Activated CD4-positive, alpha-beta T cell treated with anti-CD3 and anti-CD28 coated beads for 36 hours (primary cell): ENCODE data around the gene C2CD4D. TPM values are rescaled to one million over a fixed set of nuclear protein-coding genes. Genes with fewer than 3 reads are reported as not detected.

Source experiments
- ATAC-seq: fragments of 200-7000 bp; cut with Tn5 transposase; one replicate; pipeline ENCODE4 v1.10.0; 2021; ENCODE audit warnings: mild to moderate bottlenecking, moderate library complexity
- CTCF ChIA-PET: fragments of 350-600 bp; sonication (Branson Sonifier 250); formaldehyde crosslinking; loops from one replicate; lab custom pipeline; 2021; ENCODE audit warnings: antibody characterized with exemption; lab: Charles Lee
- POLR2A ChIA-PET: fragments of 350-600 bp; sonication (Branson Sonifier 250); formaldehyde crosslinking; loops from one replicate; lab custom pipeline; 2021; ENCODE audit warnings: antibody characterized with exemption, inconsistent platforms; lab: Charles Lee
- DNase-seq: peaks from one replicate; pipeline ENCODE4 v3.0.0-alpha.2; 2020
- H3K27ac Mint-ChIP-seq: one replicate; pipeline ENCODE4 v1.8.0; 2021; ENCODE audit warnings: mixed read lengths
- H3K27me3 Mint-ChIP-seq: one replicate; pipeline ENCODE4 v1.8.0; 2021; ENCODE audit warnings: mixed read lengths
- H3K36me3 Mint-ChIP-seq: one replicate; pipeline ENCODE4 v1.8.0; 2021; ENCODE audit warnings: low read depth, mixed read lengths
- H3K4me1 Mint-ChIP-seq: one replicate; pipeline ENCODE4 v1.8.0; 2021; ENCODE audit warnings: mixed read lengths
- H3K4me3 Mint-ChIP-seq: one replicate; pipeline ENCODE4 v1.8.0; 2021; ENCODE audit warnings: mild to moderate bottlenecking, moderate library complexity, mixed read lengths
- H3K9me3 Mint-ChIP-seq: one replicate; pipeline ENCODE4 v1.8.0; 2021; ENCODE audit warnings: low read depth, mixed read lengths
- intact Hi-C, 2 experiments: fragments of 100-400 bp; cut with DNase I in 1 of 2; cut with micrococcal nuclease in 1 of 2; formaldehyde crosslinking; loops; one replicate each; pipeline versions ENCODE4 v1.14.2 to v1.15.1; 2022 to 2024; cut with DNase I, micrococcal nuclease
- total RNA-seq, 2 experiments: library from RNA; stranded (reverse); gene quantifications; one replicate each; pipeline ENCODE4 v1.2.3, GENCODE V29; 2021

Gene C2CD4D
- total RNA-seq, 2 experiments from 2014 or later: 2.1 to 2.4 TPM

- Mint-ChIP-seq H3K36me3 (no peaks in the 10 kb centered on the region), H3K4me3 (no peak overlapping the region), H3K27me3 (no peaks in the 10 kb centered on the region), H3K9me3 (no peaks in the 10 kb centered on the region), H3K4me1 (peaks cover 63% of the 10 kb centered on the region), H3K27ac (no peak overlapping the region)
- intact Hi-C loops: no loop called here
- ATAC-seq (no peak), DNase-seq (no peak)
- ChIA-PET CTCF (interaction anchor here (0.7 to 1.6 kb wide), 4 partner anchors 8 to 54 kb away, joined by 3 to 4 read pairs (median 4); partner anchors contain the start of gene TDRKH), POLR2A (interaction anchor here (1.1 kb wide), 1 partner anchor 12 kb away, joined by 5 read pairs; no protein-coding TSS in a partner anchor)
Measured at GRCh38 chr1:151816548-151817352, 22.9 kb downstream of the C2CD4D start.

GRCh38 chr1:151815716-151816327 is 23.8 kb downstream of the C2CD4D start:
- CTCF ChIA-PET: interaction anchor here (1.3 kb wide), 1 partner anchor 25 kb away, joined by 3 read pairs; the partner anchor contains the start of gene TDRKH
- DNase-seq: no peak
- intact Hi-C loops: no loop called here
- POLR2A ChIA-PET: interaction anchor here (1.1 kb wide), 1 partner anchor 13 kb away, joined by 5 read pairs; no protein-coding TSS in a partner anchor
- H3K4me1 Mint-ChIP-seq: peaks cover 54% of the 10 kb centered on the region
- no peak for ATAC-seq
- peak overlapping the region; percentile 45 for H3K27ac Mint-ChIP-seq
- H3K4me3 Mint-ChIP-seq: no peak overlapping the region
- no peaks in the 10 kb centered on the region for H3K27me3 Mint-ChIP-seq
- no peaks in the 10 kb centered on the region for H3K36me3 Mint-ChIP-seq
- no peaks in the 10 kb centered on the region for H3K9me3 Mint-ChIP-seq

GRCh38 chr1:151814971-151815545 is 24.6 kb downstream of the C2CD4D start:
- Mint-ChIP-seq H3K9me3 (no peaks in the 10 kb centered on the region), H3K4me3 (no peak overlapping the region), H3K36me3 (no peaks in the 10 kb centered on the region), H3K27me3 (no peaks in the 10 kb centered on the region), H3K27ac (no peak overlapping the region), H3K4me1 (peaks cover 46% of the 10 kb centered on the region)
- intact Hi-C loops: no loop called here
- CTCF ChIA-PET: no interaction called here
- ATAC-seq: no peak
- POLR2A ChIA-PET: no interaction called here
- no peak for DNase-seq

GRCh38 chr1:151814426-151814825 is 25.2 kb downstream of the C2CD4D start:
- Mint-ChIP-seq H3K36me3 (no peaks in the 10 kb centered on the region), H3K9me3 (no peaks in the 10 kb centered on the region), H3K27me3 (no peaks in the 10 kb centered on the region), H3K4me1 (peaks cover 40% of the 10 kb centered on the region), H3K27ac (no peak overlapping the region), H3K4me3 (no peak overlapping the region)
- ChIA-PET CTCF (no interaction called here), POLR2A (no interaction called here)
- DNase-seq: no peak
- no peak for ATAC-seq
- intact Hi-C loops: no loop called here

- no peaks in the 10 kb centered on the region for H3K27me3 Mint-ChIP-seq
- ChIA-PET CTCF (no interaction called here), POLR2A (no interaction called here)
- H3K9me3 Mint-ChIP-seq: no peaks in the 10 kb centered on the region
- H3K36me3 Mint-ChIP-seq: no peaks in the 10 kb centered on the region
- H3K4me3 Mint-ChIP-seq: no peak overlapping the region
- peaks cover 35% of the 10 kb centered on the region for H3K4me1 Mint-ChIP-seq
- no peak overlapping the region for H3K27ac Mint-ChIP-seq
- intact Hi-C loops: no loop called here
- no peak for DNase-seq
- no peak for ATAC-seq
Measured at GRCh38 chr1:151813271-151813977, 26.2 kb downstream of the C2CD4D start.

GRCh38 chr1:151811181-151811580 is 28.4 kb downstream of the C2CD4D start:
- POLR2A ChIA-PET: no interaction called here
- DNase-seq (no peak), ATAC-seq (no peak)
- no peaks in the 10 kb centered on the region for H3K36me3 Mint-ChIP-seq
- H3K4me1 Mint-ChIP-seq: peaks cover 16% of the 10 kb centered on the region
- no peak overlapping the region for H3K27ac Mint-ChIP-seq
- intact Hi-C loops: no loop called here
- no peak overlapping the region for H3K4me3 Mint-ChIP-seq
- no peaks in the 10 kb centered on the region for H3K9me3 Mint-ChIP-seq
- H3K27me3 Mint-ChIP-seq: no peaks in the 10 kb centered on the region
- CTCF ChIA-PET: interaction anchor here (2.7 kb wide), 1 partner anchor 9 kb away, joined by 8 read pairs; no protein-coding TSS in a partner anchor

GRCh38 chr1:151809985-151810556 is 29.5 kb downstream of the C2CD4D start:
- ATAC-seq (no peak), DNase-seq (no peak)
- H3K36me3 Mint-ChIP-seq: no peaks in the 10 kb centered on the region
- H3K27me3 Mint-ChIP-seq: no peaks in the 10 kb centered on the region
- H3K4me1 Mint-ChIP-seq: peaks cover 8% of the 10 kb centered on the region
- H3K9me3 Mint-ChIP-seq: no peaks in the 10 kb centered on the region
- ChIA-PET POLR2A (no interaction called here), CTCF (interaction anchor here (0.7 to 2.7 kb wide), 3 partner anchors 10 to 21 kb away, joined by 3 to 8 read pairs (median 3); no protein-coding TSS in a partner anchor)
- H3K27ac Mint-ChIP-seq: no peak overlapping the region
- intact Hi-C loops: no loop called here
- no peak overlapping the region for H3K4me3 Mint-ChIP-seq

GRCh38 chr1:151809290-151809984 is 30.2 kb downstream of the C2CD4D start:
- H3K27me3 Mint-ChIP-seq: no peaks in the 10 kb centered on the region
- DNase-seq (no peak), ATAC-seq (no peak)
- no peaks in the 10 kb centered on the region for H3K9me3 Mint-ChIP-seq
- peaks cover 2% of the 10 kb centered on the region for H3K4me1 Mint-ChIP-seq
- ChIA-PET POLR2A (no interaction called here), CTCF (interaction anchor here (0.7 to 2.7 kb wide), 5 partner anchors 8 to 632 kb away, joined by 3 to 8 read pairs (median 3); no protein-coding TSS in a partner anchor)
- H3K36me3 Mint-ChIP-seq: no peaks in the 10 kb centered on the region
- H3K27ac Mint-ChIP-seq: no peak overlapping the region
- H3K4me3 Mint-ChIP-seq: no peak overlapping the region
- intact Hi-C loops: no loop called here

- no peak overlapping the region for H3K4me3 Mint-ChIP-seq
- DNase-seq: no peak
- no peaks in the 10 kb centered on the region for H3K9me3 Mint-ChIP-seq
- H3K27me3 Mint-ChIP-seq: no peaks in the 10 kb centered on the region
- ChIA-PET CTCF (interaction anchor here (1.0 to 2.0 kb wide), 3 partner anchors 9 to 29 kb away, joined by 4 to 8 read pairs (median 5); no protein-coding TSS in a partner anchor), POLR2A (interaction anchor here (0.7 kb wide), 1 partner anchor 34 kb away, joined by 3 read pairs; no protein-coding TSS in a partner anchor)
- intact Hi-C loops: no loop called here
- no peaks in the 10 kb centered on the region for H3K36me3 Mint-ChIP-seq
- no peak overlapping the region for H3K27ac Mint-ChIP-seq
- no peak for ATAC-seq
- no peaks in the 10 kb centered on the region for H3K4me1 Mint-ChIP-seq
Measured at GRCh38 chr1:151807766-151808165, 31.9 kb downstream of the C2CD4D start.

- Mint-ChIP-seq H3K27me3 (no peaks in the 10 kb centered on the region), H3K36me3 (no peaks in the 10 kb centered on the region), H3K4me1 (no peaks in the 10 kb centered on the region), H3K4me3 (no peak overlapping the region), H3K9me3 (no peaks in the 10 kb centered on the region), H3K27ac (no peak overlapping the region)
- DNase-seq: no peak
- ChIA-PET CTCF (interaction anchor here (1.0 to 2.0 kb wide), 4 partner anchors 8 to 30 kb away, joined by 3 to 8 read pairs (median 4); no protein-coding TSS in a partner anchor), POLR2A (no interaction called here)
- intact Hi-C loops: no loop called here
- ATAC-seq: no peak
Measured at GRCh38 chr1:151807131-151807530, 32.5 kb downstream of the C2CD4D start.
